C4-2B (cell line): Measurements from ENCODE around the gene TMPRSS2.

Experiments used
- ZFX ChIP-seq: fragments of 450-650 bp; IDR thresholded peaks from 2 replicates; pipeline ENCODE4 v1.6.1; 2017
- TF ChIP-seq, protein P1 (sequence below): fragments of 450-650 bp; conservative IDR thresholded peaks from 2 replicates; pipeline ENCODE4 v1.5.1; 2017; ENCODE audit warnings: mild to moderate bottlenecking

GRCh38 chr21:41480086-41480690 lies 27.8 kb downstream of the TMPRSS2 start:
- TF ChIP-seq, protein P1, sequence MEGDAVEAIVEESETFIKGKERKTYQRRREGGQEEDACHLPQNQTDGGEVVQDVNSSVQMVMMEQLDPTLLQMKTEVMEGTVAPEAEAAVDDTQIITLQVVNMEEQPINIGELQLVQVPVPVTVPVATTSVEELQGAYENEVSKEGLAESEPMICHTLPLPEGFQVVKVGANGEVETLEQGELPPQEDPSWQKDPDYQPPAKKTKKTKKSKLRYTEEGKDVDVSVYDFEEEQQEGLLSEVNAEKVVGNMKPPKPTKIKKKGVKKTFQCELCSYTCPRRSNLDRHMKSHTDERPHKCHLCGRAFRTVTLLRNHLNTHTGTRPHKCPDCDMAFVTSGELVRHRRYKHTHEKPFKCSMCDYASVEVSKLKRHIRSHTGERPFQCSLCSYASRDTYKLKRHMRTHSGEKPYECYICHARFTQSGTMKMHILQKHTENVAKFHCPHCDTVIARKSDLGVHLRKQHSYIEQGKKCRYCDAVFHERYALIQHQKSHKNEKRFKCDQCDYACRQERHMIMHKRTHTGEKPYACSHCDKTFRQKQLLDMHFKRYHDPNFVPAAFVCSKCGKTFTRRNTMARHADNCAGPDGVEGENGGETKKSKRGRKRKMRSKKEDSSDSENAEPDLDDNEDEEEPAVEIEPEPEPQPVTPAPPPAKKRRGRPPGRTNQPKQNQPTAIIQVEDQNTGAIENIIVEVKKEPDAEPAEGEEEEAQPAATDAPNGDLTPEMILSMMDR, result no peak
- no peak for TF ChIP-seq ZFX
